Calu3 (cell line): Measurements from ENCODE around the gene LCTL. TPM values are rescaled to one million over a fixed set of nuclear protein-coding genes. Genes with fewer than 3 reads are reported as not detected.
"Not testable (repeated sequence)": the region's sequence is repeated elsewhere in the genome, so short reads cannot be mapped to it uniquely, and the experiment has no call there.

Experiments
- BruUV-seq: library from RNA; stranded (reverse); fragments of 400-500 nt; replicated peaks from 2 replicates; lab custom pipeline; 2021; lab: Mats Ljungman, UMichigan
- CTCF ChIA-PET: fragments of 300-600 bp; sonication (Branson Sonifier 250); formaldehyde crosslinking; loops from one replicate; lab custom pipeline; 2022; ENCODE audit warnings: antibody characterized with exemption; lab: Charles Lee
- DNase-seq: peaks from one replicate; pipeline ENCODE4 v3.0.0; 2022
- H3K27ac Mint-ChIP-seq: one replicate; pipeline ENCODE4 v1.8.0; 2022; ENCODE audit warnings: mixed read lengths; ENCODE audit not compliant: unreplicated experiment
- H3K27me3 Mint-ChIP-seq: one replicate; pipeline ENCODE4 v1.8.0; 2022; ENCODE audit warnings: mixed read lengths; ENCODE audit not compliant: unreplicated experiment
- H3K36me3 Mint-ChIP-seq: one replicate; pipeline ENCODE4 v1.8.0; 2022; ENCODE audit warnings: mild to moderate bottlenecking, moderate library complexity, mixed read lengths; ENCODE audit not compliant: insufficient read depth, unreplicated experiment
- H3K4me1 Mint-ChIP-seq: one replicate; pipeline ENCODE4 v1.8.0; 2022; ENCODE audit warnings: mild to moderate bottlenecking, low read depth, mixed read lengths; ENCODE audit not compliant: unreplicated experiment
- H3K4me3 Mint-ChIP-seq: one replicate; pipeline ENCODE4 v1.8.0; 2022; ENCODE audit warnings: mild to moderate bottlenecking, low read depth, moderate library complexity, mixed read lengths; ENCODE audit not compliant: unreplicated experiment
- H3K9me3 Mint-ChIP-seq: one replicate; pipeline ENCODE4 v1.8.0; 2022; ENCODE audit warnings: low read depth, mixed read lengths; ENCODE audit not compliant: unreplicated experiment
- intact Hi-C: fragments of 100-400 bp; cut with micrococcal nuclease; formaldehyde crosslinking; loops from one replicate; pipeline ENCODE4 v1.10.0; 2022; ENCODE audit not compliant: unreplicated experiment
- total RNA-seq: library from RNA; stranded (reverse); gene quantifications from 2 replicates; pipeline ENCODE4 v1.2.3, GENCODE V29; 2022
- TF ChIP-seq, protein P1 (sequence below): fragments of 200-600 bp; IDR thresholded peaks from one replicate; pipeline ENCODE4 v1.8.0; 2022; ENCODE audit warnings: antibody characterized with exemption; ENCODE audit not compliant: unreplicated experiment

The LCTL gene
- total RNA-seq, 1 experiment from 2014 or later: 0.35 TPM

DNA sequence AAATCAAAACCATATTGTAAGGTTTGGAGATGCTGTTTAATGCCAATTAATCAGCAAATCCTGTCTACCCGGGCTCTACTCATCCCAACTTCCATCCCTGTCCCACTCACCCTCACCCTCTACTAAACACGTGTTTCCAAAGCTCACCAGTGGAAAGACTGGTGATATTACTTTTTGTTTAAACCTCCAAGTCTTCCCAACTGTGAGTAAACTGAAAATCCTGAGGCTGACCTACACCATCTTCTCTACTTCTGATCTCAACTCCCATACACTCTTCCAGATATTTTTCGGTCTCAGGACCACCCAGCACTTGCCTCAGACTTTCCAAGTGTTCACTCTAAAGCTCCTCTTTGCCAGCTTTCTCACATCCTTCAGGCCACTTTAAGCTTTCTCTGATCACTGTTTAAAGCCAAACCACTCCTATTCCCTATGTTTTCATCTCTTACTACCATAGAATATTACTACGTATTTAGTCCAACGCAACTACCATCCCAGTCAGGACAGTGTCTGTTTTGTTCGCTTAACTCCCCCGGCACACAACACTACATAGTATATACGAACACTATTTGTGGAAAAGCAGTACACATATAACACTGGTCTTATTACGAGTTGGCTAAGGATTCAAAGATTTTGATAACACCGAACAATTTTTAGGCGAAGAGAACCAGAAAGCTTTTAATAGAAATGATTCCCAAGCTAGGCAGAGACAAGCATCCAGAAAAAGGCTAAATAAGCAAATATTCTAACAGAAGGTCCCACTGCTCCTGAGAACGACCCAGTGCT, 61.8 kb downstream of the LCTL start:
- no peaks in the 10 kb centered on the region for H3K9me3 Mint-ChIP-seq
- DNase-seq: no peak
- intact Hi-C loops: no loop called here
- no peaks in the 10 kb centered on the region for H3K27me3 Mint-ChIP-seq
- H3K4me3 Mint-ChIP-seq: peak overlapping the region; percentile 76
- TF ChIP-seq, protein P1, sequence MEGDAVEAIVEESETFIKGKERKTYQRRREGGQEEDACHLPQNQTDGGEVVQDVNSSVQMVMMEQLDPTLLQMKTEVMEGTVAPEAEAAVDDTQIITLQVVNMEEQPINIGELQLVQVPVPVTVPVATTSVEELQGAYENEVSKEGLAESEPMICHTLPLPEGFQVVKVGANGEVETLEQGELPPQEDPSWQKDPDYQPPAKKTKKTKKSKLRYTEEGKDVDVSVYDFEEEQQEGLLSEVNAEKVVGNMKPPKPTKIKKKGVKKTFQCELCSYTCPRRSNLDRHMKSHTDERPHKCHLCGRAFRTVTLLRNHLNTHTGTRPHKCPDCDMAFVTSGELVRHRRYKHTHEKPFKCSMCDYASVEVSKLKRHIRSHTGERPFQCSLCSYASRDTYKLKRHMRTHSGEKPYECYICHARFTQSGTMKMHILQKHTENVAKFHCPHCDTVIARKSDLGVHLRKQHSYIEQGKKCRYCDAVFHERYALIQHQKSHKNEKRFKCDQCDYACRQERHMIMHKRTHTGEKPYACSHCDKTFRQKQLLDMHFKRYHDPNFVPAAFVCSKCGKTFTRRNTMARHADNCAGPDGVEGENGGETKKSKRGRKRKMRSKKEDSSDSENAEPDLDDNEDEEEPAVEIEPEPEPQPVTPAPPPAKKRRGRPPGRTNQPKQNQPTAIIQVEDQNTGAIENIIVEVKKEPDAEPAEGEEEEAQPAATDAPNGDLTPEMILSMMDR: no peak
- peaks cover 66% of the 10 kb centered on the region for H3K36me3 Mint-ChIP-seq
- CTCF ChIA-PET: interaction anchor here (0.6 kb wide), 1 partner anchor 200 kb away, joined by 3 read pairs; no protein-coding TSS in a partner anchor
- peak overlapping the region; percentile 92 for H3K27ac Mint-ChIP-seq
- TSS peak; percentile 50 for BruUV-seq
- H3K4me1 Mint-ChIP-seq: peaks cover 15% of the 10 kb centered on the region

DNA sequence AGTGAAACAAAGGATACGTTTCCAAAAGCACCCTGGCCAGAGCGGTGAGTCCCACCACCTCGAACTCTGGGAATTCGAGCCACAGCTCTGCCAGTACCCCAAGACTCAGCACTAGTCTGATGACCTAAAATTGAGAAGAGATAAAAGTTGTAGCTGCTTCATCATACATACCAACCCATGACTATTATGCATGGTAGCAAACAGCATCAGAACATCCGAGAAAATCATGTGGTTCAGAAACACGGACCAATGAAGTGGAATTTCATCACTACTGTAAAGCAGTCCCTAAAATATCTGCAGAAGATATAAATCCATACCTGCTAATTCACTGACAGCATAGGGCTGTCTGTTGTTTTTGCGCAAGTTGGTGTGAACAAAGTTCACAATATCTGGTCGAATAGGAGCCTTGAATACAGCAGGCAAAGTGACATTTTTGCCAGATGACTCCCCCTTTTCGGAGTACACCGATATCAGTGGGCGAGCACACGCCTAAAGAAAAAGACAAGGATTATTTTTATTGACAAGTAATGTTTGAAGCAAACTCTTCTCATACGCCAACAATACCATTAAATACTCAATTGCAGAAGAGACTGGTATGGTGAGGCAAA, 62.7 kb downstream of the LCTL start:
- Mint-ChIP-seq H3K36me3 (peaks cover 75% of the 10 kb centered on the region), H3K4me1 (peaks cover 22% of the 10 kb centered on the region), H3K4me3 (peak overlapping the region; percentile 76), H3K27ac (peak overlapping the region; percentile 92)
- CTCF ChIA-PET: interaction anchor here (0.6 kb wide), 1 partner anchor 201 kb away, joined by 3 read pairs; no protein-coding TSS in a partner anchor
- intact Hi-C loops, H3K27me3 Mint-ChIP-seq, DNase-seq, H3K9me3 Mint-ChIP-seq, BruUV-seq: not testable (repeated sequence)

GRCh38 chr15:66502491-66502890, 63.3 kb downstream of the LCTL start:
- H3K27ac Mint-ChIP-seq: peak overlapping the region; percentile 92
- H3K36me3 Mint-ChIP-seq: peaks cover 81% of the 10 kb centered on the region
- peak overlapping the region; percentile 76 for H3K4me3 Mint-ChIP-seq
- H3K4me1 Mint-ChIP-seq: peaks cover 25% of the 10 kb centered on the region
- DNase-seq: no peak
- TF ChIP-seq, protein P1: no peak
- no peaks in the 10 kb centered on the region for H3K9me3 Mint-ChIP-seq
- intact Hi-C loops: no loop called here
- CTCF ChIA-PET: no interaction called here
- no peaks in the 10 kb centered on the region for H3K27me3 Mint-ChIP-seq
- no TSS peak for BruUV-seq

GRCh38 chr15:66500346-66500745, 65.5 kb downstream of the LCTL start:
- H3K27ac Mint-ChIP-seq: peak overlapping the region; percentile 2
- intact Hi-C loops, H3K27me3 Mint-ChIP-seq, BruUV-seq, H3K9me3 Mint-ChIP-seq, CTCF ChIA-PET, DNase-seq, H3K4me3 Mint-ChIP-seq: not testable (repeated sequence)
- peaks cover 23% of the 10 kb centered on the region for H3K4me1 Mint-ChIP-seq
- peaks cover 95% of the 10 kb centered on the region for H3K36me3 Mint-ChIP-seq
